Right atrium auricular region (tissue), 2 donors: ENCODE data around the gene OR2S2. TPM values are rescaled to one million over a fixed set of nuclear protein-coding genes. Genes with fewer than 3 reads are reported as not detected.
"Not testable (repeated sequence)": the region's sequence is repeated elsewhere in the genome, so short reads cannot be mapped to it uniquely, and the experiment has no call there.

Source experiments
- DNase-seq: peaks from one replicate; pipeline ENCODE4 v3.0.0-alpha.2; 2019; ENCODE audit warnings: low spot score
- H3K27ac ChIP-seq, 2 donors: fragments of 200-600 bp; sonication (generic); 1 replicate in 1 of 2; 2 replicates in 1 of 2; pipeline ENCODE4 v1.5.1; 2016 to 2019
- H3K27me3 ChIP-seq, 2 donors: fragments of 200-600 bp; sonication (generic); one replicate each; pipeline versions ENCODE4 v1.5.1 to v1.6.0; 2017 to 2019
- H3K36me3 ChIP-seq: fragments of 200-600 bp; sonication (generic); one replicate; pipeline ENCODE4 v1.5.1; 2016
- H3K4me1 ChIP-seq, 2 donors: fragments of 200-600 bp; sonication (generic); one replicate each; pipeline versions ENCODE4 v1.5.1 to v1.6.0; 2017 to 2019
- H3K4me3 ChIP-seq, 2 donors: fragments of 200-600 bp; sonication (generic); 1 replicate in 1 of 2; 2 replicates in 1 of 2; pipeline ENCODE4 v1.5.1; 2017 to 2019; ENCODE audit warnings: mild to moderate bottlenecking in 1 of 2, moderate library complexity in 1 of 2
- H3K9me3 ChIP-seq, 2 donors: fragments of 200-600 bp; sonication (generic); one replicate each; pipeline ENCODE4 v1.5.1; 2019
- CTCF ChIP-seq, 2 donors: fragments of 200-600 bp; sonication (generic); IDR thresholded peaks; one replicate each; pipeline ENCODE4 v1.5.1; 2019; ENCODE audit warnings: antibody characterized with exemption in 2 of 2
- total RNA-seq, 2 donors: library from RNA; depleted of rRNA; stranded (reverse); fragments of >200 nt; gene quantifications; one replicate each; pipeline ENCODE4 v1.1.0, GENCODE V29; 2016

The OR2S2 gene
- total RNA-seq, 2 donors from 2014 or later, result not detected

GRCh38 chr9:35935261-35935660 is 22.7 kb downstream of the OR2S2 start:
- H3K4me3 ChIP-seq, result no peak overlapping the region
- no peaks in the 10 kb centered on the region for H3K27me3 ChIP-seq
- no peak for DNase-seq
- H3K9me3 ChIP-seq, result no peaks in the 10 kb centered on the region
- peaks cover 0 to 7% of the 10 kb centered on the region in 2 donors for H3K4me1 ChIP-seq
- H3K36me3 ChIP-seq, result no peaks in the 10 kb centered on the region
- TF ChIP-seq CTCF (IDR thresholded peaks at IDR 0.05), result no peak
- no peak overlapping the region for H3K27ac ChIP-seq

GRCh38 chr9:35934069-35934468 is 23.9 kb downstream of the OR2S2 start:
- not testable (repeated sequence) for DNase-seq, H3K36me3 ChIP-seq, H3K4me3 ChIP-seq, H3K4me1 ChIP-seq, H3K9me3 ChIP-seq, H3K27ac ChIP-seq, H3K27me3 ChIP-seq

GRCh38 chr9:35933550-35934067 is 24.3 kb downstream of the OR2S2 start:
- Histone ChIP-seq H3K4me1 (peaks cover 0 to 7% of the 10 kb centered on the region in 2 donors), H3K27me3 (no peaks in the 10 kb centered on the region), H3K9me3 (no peaks in the 10 kb centered on the region), H3K27ac (no peak overlapping the region), H3K4me3 (no peak overlapping the region), H3K36me3 (no peaks in the 10 kb centered on the region)
- DNase-seq, result no peak
- TF ChIP-seq CTCF (IDR thresholded peaks at IDR 0.05), result no peak

GRCh38 chr9:35932735-35933134 is 25.2 kb downstream of the OR2S2 start:
- Histone ChIP-seq H3K36me3 (no peaks in the 10 kb centered on the region), H3K4me1 (peaks cover 0 to 7% of the 10 kb centered on the region in 2 donors), H3K27ac (no peak overlapping the region), H3K9me3 (no peaks in the 10 kb centered on the region), H3K27me3 (no peaks in the 10 kb centered on the region), H3K4me3 (no peak overlapping the region)
- TF ChIP-seq CTCF (IDR thresholded peaks at IDR 0.05), result no peak
- DNase-seq, result no peak

- Histone ChIP-seq H3K9me3 (no peaks in the 10 kb centered on the region), H3K36me3 (no peaks in the 10 kb centered on the region), H3K27me3 (no peaks in the 10 kb centered on the region), H3K4me3 (no peak overlapping the region), H3K4me1 (peaks cover 0 to 4% of the 10 kb centered on the region in 2 donors), H3K27ac (no peak overlapping the region)
- no peak for TF ChIP-seq CTCF (IDR thresholded peaks at IDR 0.05)
- no peak for DNase-seq
These were observed 27.0 kb downstream of the OR2S2 start for GRCh38 chr9:35930989-35931388.

GRCh38 chr9:35930521-35930920 is 27.4 kb downstream of the OR2S2 start:
- no peaks in the 10 kb centered on the region for H3K4me1 ChIP-seq

More at GRCh38 chr9:35930521-35930920, 27.4 kb downstream of the OR2S2 start:
- DNase-seq, result no peak
- Histone ChIP-seq H3K36me3 (no peaks in the 10 kb centered on the region), H3K4me3 (no peak overlapping the region), H3K27ac (no peak overlapping the region), H3K27me3 (no peaks in the 10 kb centered on the region), H3K9me3 (no peaks in the 10 kb centered on the region)
- TF ChIP-seq CTCF (IDR thresholded peaks at IDR 0.05), result no peak
